NCI-H748 (cell line): ENCODE data around the gene SDHA.

Experiments
- DNase-seq: peaks from one replicate; lab custom pipeline; 2025; ENCODE audit not compliant: unreplicated experiment; lab: John Stamatoyannopoulos, UW

Gene SDHA

DNA sequence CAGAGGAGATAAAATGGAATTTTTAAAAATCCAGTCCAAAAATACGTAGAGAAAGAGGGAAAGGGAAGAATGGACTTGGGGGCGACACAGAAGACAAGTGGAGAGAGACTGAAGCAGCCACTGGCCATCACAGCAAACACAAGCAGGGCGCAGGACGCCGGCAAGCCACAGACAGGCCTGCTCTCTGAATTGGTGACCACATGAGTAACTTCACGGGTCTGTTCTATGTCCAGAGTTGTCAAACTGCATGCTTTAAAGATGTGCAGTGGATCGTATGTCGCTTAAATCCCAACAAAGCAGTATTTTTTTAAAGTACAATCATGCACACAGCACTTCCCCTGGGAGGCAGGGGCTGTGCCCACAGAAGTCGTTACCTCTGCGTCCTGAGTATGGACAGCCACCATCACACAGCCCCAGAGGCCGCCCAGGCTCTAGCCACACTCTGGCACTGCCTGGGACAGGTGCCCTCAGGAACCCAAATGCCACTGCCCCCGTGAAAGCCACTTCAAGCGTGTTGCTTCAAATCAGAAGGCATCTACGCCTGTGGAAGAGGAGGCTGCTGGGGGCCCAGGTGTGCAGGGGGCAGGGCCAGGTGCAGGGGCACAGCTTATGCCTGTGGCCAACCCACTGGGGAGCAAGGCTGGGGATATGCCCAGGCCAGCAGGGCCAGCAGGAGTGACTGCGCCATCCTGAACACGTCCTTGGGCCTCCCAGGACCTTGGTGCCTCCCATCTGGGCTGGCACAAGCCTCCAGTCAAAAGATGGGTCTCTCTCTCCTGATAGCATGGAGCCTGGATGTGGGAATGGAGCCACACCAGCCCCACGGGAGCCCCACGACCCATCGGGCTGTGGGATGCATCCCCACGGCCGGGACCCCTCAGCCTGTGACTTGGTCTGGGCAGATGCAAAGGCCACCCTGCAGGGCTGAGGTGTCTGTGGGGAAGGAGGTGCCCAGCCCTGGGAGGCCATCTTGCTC, 32.7 kb upstream of the SDHA start:
- DNase-seq: no peak

DNA sequence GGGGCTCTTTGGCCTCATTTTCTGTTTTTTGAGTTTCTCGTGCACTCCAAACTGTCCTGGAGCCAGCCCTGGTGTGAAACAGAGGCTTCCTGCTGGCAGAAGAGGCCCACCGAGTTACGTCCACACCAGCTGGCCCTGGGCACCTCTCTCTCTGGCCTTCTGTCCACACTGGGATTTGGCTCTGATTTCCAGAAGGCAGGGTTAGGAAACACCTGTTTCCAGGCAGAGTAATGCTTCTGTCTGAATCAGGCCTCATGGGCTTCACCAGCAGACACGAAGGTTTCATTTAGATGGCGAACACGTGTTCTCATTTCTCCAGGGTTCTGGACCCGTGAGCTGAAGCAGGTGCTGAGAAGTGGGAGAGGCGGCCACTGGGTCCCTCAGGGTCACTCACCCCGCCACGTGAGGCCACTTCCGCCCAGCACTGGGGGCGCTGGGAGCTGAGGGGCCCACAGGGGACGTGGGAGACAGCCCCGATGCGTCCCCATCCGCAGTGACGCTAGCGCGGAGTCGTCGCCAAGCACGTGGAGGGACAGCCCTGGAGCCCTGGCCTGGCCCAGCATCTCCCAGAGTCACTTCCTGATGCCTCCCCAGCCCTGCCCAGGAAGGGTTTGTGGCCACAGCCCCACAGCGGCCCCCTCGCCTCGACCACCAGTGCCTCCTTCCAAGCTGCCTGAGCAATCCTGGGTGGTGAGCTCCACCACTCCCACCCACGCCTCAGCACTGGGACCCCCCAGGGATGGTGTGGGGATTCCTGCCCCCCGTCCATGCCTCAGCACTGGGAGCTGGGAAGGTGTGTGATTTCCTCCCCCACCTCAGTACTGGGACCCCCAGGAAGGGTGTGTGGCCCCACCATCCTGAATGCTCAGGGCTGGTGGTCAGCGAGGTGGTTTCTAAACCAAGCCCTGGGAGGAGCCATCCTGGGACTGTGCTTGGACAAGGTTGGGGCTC, 31.8 kb upstream of the SDHA start:
- no peak for DNase-seq

DNA sequence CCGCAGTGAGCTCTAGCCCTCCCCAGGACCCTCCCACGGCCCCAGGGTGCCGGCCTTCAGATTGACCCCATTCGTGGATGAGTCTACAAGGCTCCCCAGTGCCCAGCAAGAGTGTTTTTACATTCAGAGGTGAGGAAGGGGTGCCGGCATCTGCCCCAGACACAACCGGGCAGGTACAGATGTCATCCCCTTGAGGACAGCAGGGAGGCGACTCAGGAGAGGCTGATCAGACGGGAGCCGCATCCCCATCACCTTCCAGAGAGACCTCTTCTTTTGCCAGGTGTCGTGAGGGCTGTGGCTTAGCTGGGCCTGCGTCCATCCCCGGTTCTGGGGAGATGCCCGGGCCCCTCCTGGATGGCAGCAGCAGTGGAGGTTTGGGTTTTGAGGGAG, 31.1 kb upstream of the SDHA start:
- DNase-seq: no peak

DNA sequence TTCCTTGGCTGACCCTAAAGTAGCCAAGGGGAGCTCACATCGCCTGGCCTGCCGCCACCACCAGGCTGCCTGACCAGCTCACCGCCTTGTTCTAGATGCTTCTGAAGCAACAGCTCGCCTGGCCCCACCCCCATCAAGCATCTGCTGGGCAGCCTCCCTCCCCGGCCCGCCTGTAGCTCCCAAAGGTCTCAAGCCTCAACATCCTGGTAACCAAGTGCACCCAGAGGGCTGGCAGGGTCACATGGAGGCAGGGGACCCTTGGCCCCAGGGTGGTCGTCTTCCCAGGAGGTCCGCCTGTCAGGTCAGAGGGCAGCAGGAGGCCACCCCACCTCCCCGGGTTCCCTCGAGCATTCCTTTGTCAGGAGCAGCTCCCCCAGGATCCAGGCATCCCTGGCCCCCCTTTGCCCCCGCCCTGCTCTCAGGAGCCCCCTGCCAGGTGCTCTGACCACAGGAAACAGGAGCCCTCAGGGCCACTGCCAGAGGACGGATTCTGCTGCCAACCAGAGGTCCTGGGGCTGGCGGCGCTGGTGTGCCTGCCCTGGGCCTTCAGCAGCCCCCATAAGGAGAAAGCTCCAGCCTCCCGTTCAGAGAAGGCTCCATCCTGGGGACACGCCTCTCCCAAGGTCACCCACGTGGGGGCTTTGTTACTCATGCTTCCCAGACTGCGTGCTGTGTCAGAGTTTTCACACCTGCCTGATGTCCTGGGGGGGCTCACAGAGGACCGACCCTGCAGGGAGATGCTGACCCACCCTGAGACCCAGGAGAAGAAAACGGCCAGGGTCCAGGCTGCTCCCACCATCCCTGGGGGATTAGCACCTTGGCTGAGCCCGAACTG, 30.3 kb upstream of the SDHA start:
- peak; percentile 69 for DNase-seq

DNA sequence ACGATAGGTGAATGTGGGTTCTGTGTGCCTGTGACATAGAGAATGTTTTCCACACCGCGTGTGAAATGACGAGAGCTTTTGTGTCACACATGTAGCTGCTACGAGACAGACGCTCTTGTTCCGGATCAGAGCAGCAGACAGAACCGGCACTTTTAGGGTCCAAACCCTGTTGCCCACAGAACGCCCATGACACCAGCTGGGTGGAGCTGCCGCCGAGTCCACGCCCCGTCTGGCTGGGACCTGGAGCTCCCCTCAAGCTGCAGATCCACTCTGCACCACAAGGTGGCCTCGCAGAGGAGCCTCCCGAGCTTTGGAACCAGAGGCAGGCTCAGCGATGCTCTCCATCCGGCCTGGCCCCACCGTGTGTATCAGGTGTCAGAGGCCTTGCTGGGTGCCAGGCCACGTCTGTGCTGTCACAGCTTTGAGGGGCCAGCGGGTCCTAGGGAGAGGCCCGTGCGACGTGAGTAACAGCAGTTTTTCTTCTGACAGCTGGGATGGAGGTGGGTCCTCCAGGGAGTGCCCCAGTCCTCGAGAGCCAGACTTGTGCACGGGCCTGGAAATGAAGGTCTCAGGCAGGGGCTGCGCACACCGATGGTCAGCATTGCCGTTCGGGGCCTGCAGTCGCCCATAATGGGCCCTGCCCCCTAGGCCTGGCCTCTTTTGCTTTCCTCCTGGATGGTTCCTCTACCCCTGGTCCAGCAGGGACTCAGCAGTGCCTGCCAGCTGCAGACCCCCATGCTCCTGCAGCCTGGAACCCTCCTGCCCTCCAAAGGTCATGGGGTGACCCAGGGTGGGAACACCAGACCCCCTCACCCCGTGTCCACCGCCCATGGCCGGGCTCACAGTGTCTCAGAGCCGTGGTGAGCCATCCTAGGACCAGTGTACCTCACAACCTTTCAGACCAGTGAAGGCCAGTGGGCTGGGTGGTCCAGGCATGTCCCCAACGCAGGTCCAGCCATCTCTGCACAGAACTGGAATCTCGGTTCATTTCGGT, 29.3 kb upstream of the SDHA start:
- peak; percentile 97 for DNase-seq

DNA sequence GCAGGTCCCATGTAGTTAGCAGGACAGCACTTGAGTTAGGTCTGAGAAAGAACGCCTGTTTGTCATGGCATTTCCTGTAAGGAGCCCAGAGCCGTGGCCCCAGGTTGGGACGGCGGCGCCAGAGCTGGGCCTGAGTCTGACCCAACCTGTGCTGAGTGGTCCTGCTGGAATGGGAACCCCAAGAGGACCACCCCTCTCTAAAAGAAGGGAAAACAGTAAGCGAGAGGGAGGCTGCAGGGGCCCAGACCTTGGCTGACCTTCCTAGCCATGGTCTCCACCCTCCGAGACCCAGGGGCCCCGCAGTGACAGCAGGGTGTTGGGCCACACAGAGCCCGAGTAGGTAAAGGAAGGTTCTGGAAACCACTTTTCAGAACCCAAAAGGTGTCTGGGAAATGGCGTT, 28.6 kb upstream of the SDHA start:
- DNase-seq: no peak

DNA sequence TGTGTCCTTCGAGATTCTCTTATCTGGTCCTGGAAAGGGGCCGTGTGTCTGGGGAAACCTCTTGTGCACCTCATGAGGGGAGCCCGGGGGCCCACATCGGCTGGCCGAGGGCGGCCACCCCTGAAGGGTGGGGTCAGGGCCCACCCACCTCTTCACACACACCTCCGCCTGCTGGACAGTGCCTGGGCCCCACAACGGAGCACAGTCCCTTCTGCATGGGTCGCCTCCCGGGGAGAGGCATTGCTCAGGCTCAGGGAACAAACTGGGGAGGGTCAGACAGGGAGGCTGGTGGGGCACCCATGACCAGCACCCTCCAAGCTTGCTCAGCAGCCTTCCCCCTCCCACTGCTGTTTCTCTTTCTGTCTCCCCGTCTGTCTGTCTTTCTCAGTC, 28.1 kb upstream of the SDHA start:
- no peak for DNase-seq

DNA sequence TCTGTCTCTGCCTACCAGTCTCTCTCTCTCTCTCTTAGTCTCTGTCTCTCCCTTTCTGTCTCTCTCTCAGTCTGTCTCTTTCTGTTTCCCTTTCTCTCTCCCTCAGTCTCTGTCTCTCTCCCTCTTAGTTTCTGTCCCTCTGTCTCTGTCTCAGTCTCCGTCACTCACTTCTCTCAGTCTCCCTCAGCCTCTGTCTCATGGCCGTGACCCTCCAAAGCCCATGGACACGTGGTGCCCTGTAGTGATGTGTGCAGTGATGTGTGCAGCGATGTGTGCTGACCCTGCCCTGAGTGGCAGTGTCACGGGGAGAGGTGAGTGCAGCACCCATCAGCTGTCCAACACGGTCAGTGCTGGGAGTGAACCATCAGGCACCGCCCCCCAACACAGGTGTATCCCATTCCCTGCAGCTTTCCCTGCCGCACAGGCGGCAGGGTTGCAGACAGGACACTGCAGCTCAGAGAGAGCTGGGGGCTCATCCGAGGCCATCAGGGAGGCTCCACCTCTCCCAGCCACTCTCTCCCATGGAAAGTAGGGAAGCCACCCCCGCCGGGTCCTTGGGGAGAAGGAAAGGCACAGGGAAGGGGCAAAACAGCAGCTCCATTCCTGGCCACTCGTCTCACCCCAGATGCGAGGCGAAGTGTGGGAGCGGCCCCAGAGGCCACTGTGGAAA, 27.6 kb upstream of the SDHA start:
- DNase-seq: no peak

DNA sequence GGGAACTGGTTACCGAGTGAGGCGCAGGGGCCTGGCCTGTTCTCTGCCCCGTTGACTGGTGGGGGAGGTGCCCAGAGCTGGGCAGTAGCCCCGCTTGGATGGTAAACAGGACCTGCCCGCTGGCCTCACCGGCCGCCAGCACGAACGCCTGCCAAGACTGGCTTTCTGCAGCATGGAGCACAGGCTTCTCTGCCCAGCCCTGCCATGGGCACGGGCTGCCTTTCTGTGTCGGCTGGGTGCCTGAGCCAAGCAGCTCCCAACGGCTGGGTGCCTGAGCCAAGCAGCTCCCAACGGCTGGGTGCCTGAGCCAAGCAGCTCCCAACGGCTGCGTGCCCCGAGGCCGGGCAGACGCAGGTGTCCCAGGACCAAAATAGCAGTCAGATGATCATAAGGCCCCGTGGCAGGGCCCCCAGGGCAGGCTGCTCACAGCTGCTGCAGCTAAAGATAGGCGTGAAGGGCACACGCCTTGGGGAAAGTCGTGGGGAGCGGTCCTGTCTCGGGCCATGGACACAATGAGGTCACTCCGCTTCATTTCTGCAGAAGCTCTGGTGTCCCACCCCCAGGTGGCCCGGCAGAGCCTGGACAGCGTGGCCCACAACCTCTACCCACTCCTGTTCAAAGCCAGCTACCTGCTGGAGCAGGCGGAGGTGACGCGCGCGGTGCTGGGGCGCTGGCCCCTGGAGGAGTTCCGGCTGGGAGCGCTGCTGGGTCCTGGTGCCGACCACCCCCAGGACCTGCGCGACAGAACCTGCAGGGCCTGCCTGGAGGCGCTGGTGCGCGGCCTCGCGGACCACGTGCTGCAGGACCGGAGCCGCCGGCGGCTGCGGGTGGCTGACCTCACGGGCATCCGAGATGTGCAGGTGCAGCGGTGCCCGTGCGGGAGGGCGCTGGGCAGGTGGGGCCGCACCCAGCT, 26.8 kb upstream of the SDHA start, which contains the start of gene LRRC14B:
LRRC14B (plus strand) TSS at position 460 of the 913 bp plus-strand sequence; CDS start at position 504, 44 bp downstream.
- peak; percentile 33 for DNase-seq

DNA sequence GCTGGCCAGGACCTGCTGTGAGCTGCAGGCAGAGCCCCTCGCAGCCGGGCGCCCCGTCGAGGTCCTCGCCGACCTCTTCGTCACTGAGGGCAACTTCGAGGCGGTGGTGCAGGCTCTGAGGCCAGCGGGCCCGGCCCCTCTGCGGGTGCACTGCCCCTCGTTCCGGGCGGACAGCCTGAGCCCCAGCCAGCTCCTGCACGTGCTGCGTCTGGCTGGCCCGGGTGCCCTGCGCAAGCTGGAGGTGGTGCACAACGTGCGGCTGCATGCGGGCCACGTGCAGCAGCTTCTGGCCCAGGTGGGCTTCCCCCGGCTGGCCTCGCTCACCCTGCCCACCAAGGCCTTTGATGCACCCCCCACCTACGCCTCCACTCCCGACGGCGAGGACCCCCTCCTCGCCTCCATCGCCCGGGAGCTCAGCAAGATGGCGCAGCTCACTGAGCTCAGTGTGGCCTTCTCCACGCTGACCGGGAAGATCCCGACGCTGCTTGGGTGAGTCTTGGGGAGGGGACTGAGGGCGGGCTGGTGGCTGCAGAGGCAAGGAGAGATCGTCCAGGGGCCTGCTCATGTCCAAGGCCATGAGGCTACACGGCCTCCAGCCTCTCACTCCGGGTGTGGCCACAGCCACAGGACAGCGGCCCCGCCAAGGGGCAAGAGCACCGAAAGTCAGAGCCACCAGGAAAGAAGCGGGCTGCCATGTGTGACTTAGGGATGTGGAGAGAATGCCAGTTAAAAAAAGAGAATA, 26.0 kb upstream of the SDHA start:
- DNase-seq: no peak

DNA sequence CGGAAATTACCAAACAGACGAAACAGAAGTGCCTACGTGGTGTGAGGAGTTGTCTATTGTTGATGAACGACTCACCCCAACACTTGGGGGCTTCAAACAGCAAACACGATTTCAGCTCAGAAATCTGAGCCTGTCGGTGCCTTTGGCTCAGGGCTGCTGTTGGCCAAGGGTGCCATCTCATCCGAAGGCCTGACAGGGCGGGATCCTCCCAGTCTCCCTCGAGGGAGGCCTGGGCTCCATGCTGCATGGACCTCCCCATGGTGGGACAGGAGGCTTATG, 25.5 kb upstream of the SDHA start:
- DNase-seq: no peak

DNA sequence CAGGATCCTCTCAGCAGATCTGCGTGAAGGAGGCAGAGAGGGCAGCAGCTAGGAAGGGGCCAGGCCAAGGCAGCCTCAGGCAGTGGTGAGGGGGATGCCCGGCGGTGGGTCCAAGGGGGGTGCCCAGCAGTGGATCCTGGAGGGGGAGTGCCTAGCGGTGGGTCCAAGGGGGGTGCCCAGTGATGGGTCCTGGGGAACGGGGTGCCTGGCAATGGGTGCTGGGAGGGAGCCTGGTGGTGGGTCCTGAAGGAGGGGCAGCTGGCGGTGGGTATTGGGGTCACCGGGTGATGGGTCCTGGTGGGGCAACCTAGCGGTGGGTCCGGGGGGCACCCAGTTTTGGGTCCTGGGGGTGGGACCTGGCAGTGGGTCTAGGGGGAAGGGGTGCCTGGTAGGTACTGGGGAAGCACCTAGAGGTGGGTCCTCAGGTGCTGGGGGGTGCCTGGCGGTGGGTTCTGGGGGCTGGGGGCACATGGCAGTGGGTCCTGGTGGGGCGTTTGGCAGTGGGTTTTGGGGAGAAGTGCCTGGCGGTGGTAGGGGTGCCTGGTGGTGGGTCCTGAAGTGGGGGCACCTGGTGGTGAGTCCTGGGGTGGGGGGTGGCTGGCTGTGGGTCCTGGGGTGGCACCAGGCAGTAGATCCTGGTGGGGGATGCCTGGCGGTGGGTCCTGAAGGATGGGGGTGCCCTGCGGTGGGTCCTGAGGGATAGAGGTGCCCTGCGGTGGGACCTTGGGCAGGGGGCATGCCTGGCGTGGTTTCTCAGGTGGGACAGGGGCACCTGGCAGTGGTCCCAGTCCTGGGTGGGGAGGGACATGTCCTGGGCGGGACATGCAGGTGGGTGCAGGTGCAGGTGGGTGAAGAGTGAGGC, 24.9 kb upstream of the SDHA start:
- DNase-seq: no peak

DNA sequence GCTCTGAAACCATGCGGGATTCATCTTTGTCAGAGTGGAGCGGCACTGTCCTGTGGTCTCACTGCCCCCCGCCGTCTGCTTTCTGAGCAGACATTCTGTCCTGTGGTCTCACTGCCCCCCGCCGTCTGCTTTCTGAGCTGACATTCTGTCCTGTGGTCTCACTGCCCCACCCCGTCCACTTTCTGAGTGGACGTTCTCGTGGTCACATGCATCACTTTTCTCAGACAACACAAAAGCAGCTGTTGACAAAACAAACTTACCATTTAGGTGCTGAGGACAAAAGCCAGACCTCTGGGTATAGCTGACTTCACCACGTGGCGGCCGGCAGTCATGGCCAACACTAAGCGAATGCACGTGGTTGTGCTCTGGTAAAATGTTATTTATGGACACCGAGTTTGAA, 24.0 kb upstream of the SDHA start:
- no peak for DNase-seq

DNA sequence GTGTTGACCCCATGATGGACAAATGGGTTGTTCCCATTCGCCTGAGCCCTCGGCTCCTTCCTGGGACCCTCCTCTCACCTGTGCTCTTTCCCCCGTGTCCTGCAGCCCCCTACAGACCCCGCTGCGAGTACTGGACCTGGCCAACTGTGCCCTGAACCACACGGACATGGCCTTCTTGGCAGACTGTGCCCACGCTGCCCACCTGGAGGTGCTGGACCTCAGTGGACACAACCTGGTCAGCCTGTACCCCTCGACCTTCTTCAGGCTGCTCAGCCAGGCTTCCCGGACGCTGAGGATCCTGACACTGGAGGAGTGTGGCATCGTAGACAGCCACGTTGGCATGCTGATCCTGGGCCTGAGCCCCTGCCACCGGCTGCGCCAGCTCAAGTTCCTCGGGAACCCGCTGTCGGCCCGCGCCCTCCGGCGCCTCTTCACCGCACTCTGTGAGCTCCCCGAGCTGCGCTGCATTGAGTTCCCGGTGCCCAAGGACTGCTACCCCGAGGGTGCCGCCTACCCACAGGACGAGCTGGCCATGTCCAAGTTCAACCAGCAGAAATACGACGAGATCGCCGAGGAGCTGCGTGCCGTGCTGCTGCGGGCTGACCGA, 23.4 kb upstream of the SDHA start:
- DNase-seq: no peak

DNA sequence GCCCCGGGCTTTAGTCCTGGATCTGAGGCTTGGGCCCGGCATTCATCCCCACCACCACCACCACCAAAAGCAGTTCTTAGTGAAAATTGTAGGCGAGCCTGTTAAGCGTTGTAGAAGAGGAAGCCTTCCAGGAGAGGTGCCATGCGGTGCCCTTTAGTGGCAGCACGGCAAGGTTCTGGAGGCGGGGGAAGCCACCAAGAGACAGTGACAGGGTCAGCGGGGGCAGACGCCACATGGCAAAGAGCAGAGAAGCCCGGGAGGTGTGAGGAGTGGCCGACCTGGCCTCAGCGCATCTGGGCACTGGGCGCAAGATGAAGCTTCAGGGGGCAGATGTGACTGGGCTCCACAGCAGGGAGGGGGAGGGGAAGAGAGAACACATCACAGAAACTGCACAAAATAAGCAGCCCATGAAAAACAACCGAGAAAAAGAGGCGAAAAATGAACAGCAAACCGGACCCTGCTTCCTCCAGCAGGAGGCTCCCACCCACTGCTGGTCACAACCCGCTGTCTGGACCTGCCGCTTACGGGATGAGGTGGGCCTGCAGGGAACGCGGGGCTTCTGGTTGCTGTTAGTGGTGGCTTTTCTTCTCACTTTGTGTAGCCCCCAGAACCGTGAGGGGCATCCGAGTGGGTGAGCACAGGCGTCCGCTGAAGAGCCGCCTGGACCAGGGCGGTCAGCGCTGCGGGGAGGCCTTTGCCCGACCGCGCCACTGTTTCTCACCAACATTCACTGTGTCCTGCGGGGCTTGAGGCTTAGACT, 22.5 kb upstream of the SDHA start:
- DNase-seq: peak; percentile 35
